Ishikawa (cell line): ENCODE results near the gene SCFD2.

Experiments
- CEBPB ChIP-seq: IDR thresholded peaks from 2 replicates; pipeline ENCODE4 v1.6.1; 2012
- EGR1 ChIP-seq: IDR thresholded peaks from 2 replicates; pipeline ENCODE4 v1.6.1; 2012
- EP300 ChIP-seq: IDR thresholded peaks from 2 replicates; pipeline ENCODE4 v1.6.1; 2012; ENCODE audit warnings: borderline replicate concordance
- MAX ChIP-seq: IDR thresholded peaks from 2 replicates; pipeline ENCODE4 v1.6.1; 2012
- NFIC ChIP-seq: IDR thresholded peaks from 2 replicates; pipeline ENCODE4 v1.6.1; 2012
- REST ChIP-seq: IDR thresholded peaks from 2 replicates; pipeline ENCODE4 v1.6.1; 2012; ENCODE audit warnings: low read depth, mild to moderate bottlenecking
- TAF1 ChIP-seq: IDR thresholded peaks from 2 replicates; pipeline ENCODE4 v1.6.1; 2012; ENCODE audit warnings: low read depth, mild to moderate bottlenecking
- TCF12 ChIP-seq: IDR thresholded peaks from 2 replicates; pipeline ENCODE4 v1.6.1; 2012; ENCODE audit warnings: low read depth
- TEAD4 ChIP-seq: IDR thresholded peaks from 2 replicates; pipeline ENCODE4 v1.6.1; 2012
- USF1 ChIP-seq: IDR thresholded peaks from 2 replicates; pipeline ENCODE4 v1.6.1; 2012
- YY1 ChIP-seq: IDR thresholded peaks from 2 replicates; pipeline ENCODE4 v1.6.1; 2012; ENCODE audit warnings: low read depth
- ZBTB7A ChIP-seq: IDR thresholded peaks from 2 replicates; pipeline ENCODE4 v1.6.1; 2012; ENCODE audit warnings: low read depth

GRCh38 chr4:53199356-53199755 lies 166.5 kb downstream of the SCFD2 start:
- TF ChIP-seq TCF12: no peak
- no peak for TF ChIP-seq REST
- no peak for TF ChIP-seq MAX
- TF ChIP-seq EP300: no peak
- no peak for TF ChIP-seq YY1
- no peak for TF ChIP-seq CEBPB
- TF ChIP-seq TAF1: no peak
- TF ChIP-seq USF1: no peak
- TF ChIP-seq ZBTB7A: no peak
- no peak for TF ChIP-seq NFIC
- TF ChIP-seq EGR1: no peak
- TF ChIP-seq TEAD4: no peak
